Endothelial cell of umbilical vein (primary cell): ENCODE data around the gene DGKB. TPM values are rescaled to one million over a fixed set of nuclear protein-coding genes. Genes with fewer than 3 reads are reported as not detected.

Experiments used
- BruUV-seq: library from RNA; stranded (reverse); fragments of 400-500 nt; replicated peaks from 2 replicates; lab custom pipeline; 2021; lab: Mats Ljungman, UMichigan
- CTCF ChIA-PET: fragments of 300-600, 350-600 bp; sonication (Branson Sonifier 250); formaldehyde crosslinking; loops from one replicate; lab custom pipeline; 2021; ENCODE audit warnings: antibody characterized with exemption, inconsistent platforms; lab: Charles Lee
- POLR2A ChIA-PET: fragments of 300-600, 350-600 bp; sonication (Branson Sonifier 250); formaldehyde crosslinking; loops from one replicate; lab custom pipeline; 2021; ENCODE audit warnings: antibody characterized with exemption, inconsistent platforms; lab: Charles Lee
- DNase-seq: peaks from one replicate; pipeline ENCODE4 v3.0.0-alpha.2; 2011; ENCODE audit warnings: low read depth, low spot score
- FAIRE-seq: peaks from 2 replicates; lab custom pipeline; 2011; peaks lifted over from hg19 to GRCh38; lab: Jason Lieb, UNC
- H2AFZ ChIP-seq: 2 replicates; pipeline ENCODE4 v1.6.0; 2012; ENCODE audit warnings: low read depth, low read length, control low read depth, inconsistent platforms
- H3K27ac ChIP-seq: 2 replicates; pipeline ENCODE4 v1.5.1; 2011; ENCODE audit warnings: low read depth, mild to moderate bottlenecking, control low read depth, low read length, moderate library complexity; ENCODE audit not compliant: insufficient read depth
- H3K27me3 ChIP-seq, 2 experiments: 2 replicates each; pipeline versions ENCODE4 v1.6.0 to v1.6.1; 2011; ENCODE audit warnings: low read length in 2 of 2, mixed read lengths in 1 of 2; ENCODE audit not compliant: control insufficient read depth in 2 of 2, insufficient read depth in 2 of 2
- H3K36me3 ChIP-seq, 2 experiments: 2 replicates in 1 of 2; 3 replicates in 1 of 2; pipeline ENCODE4 v1.5.1; 2011; ENCODE audit warnings: low read length in 2 of 2, mild to moderate bottlenecking in 1 of 2, moderate library complexity in 1 of 2; ENCODE audit not compliant: control insufficient read depth in 2 of 2, insufficient read depth in 2 of 2; ENCODE audit errors: extremely low read depth in 1 of 2
- H3K4me1 ChIP-seq: 3 replicates; pipeline ENCODE4 v1.5.1; 2011; ENCODE audit warnings: mild to moderate bottlenecking, low read length; ENCODE audit not compliant: control insufficient read depth, insufficient read depth; ENCODE audit errors: extremely low read depth
- H3K4me2 ChIP-seq: 2 replicates; pipeline ENCODE4 v1.6.1; 2011; ENCODE audit warnings: low read length, control low read depth, mixed read lengths; ENCODE audit not compliant: insufficient read depth
- H3K4me3 ChIP-seq, 3 experiments: fragments of 200-600 bp in 1 of 3; sonication (generic), shearing (Covaris generic) in 1 of 3; replicated peaks in 1 of 3; 2 replicates each; pipeline ENCODE4 v1.5.1; 2011 to 2016; ENCODE audit warnings: control low read depth in 3 of 3, low read length in 3 of 3, mild to moderate bottlenecking in 2 of 3, inconsistent platforms in 1 of 3, low read depth in 1 of 3, moderate library complexity in 1 of 3; ENCODE audit not compliant: insufficient read depth in 1 of 3
- H3K79me2 ChIP-seq: 2 replicates; pipeline ENCODE4 v1.6.0; 2012; ENCODE audit warnings: low read length, inconsistent platforms; ENCODE audit not compliant: control insufficient read depth, insufficient read depth
- H3K9ac ChIP-seq: replicated peaks from 2 replicates; pipeline ENCODE3; 2011; ENCODE audit warnings: low read length, control low read depth; ENCODE audit not compliant: insufficient read depth; ENCODE audit errors: extremely low read depth
- H3K9me1 ChIP-seq: replicated peaks from 3 replicates; pipeline ENCODE4 v1.6.0; 2011; ENCODE audit warnings: mild to moderate bottlenecking, low read length; ENCODE audit not compliant: control insufficient read depth, insufficient read depth; ENCODE audit errors: extremely low read depth
- H3K9me3 ChIP-seq: replicated peaks from 2 replicates; pipeline ENCODE4 v1.5.1; 2012; ENCODE audit warnings: low read length, inconsistent platforms; ENCODE audit not compliant: control insufficient read depth, insufficient read depth
- H4K20me1 ChIP-seq: replicated peaks from 2 replicates; pipeline ENCODE3; 2011; ENCODE audit warnings: mild to moderate bottlenecking, low read length; ENCODE audit not compliant: control insufficient read depth, insufficient read depth; ENCODE audit errors: extremely low read depth
- CTCF ChIP-seq, 2 donors: IDR thresholded peaks; 1 replicate in 1 of 2; 2 replicates in 1 of 2; pipeline ENCODE4 v1.5.1; 2011; ENCODE audit warnings: low read length in 2 of 2, mild to moderate bottlenecking in 2 of 2, moderate library complexity in 2 of 2, control low read depth in 1 of 2, inconsistent platforms in 1 of 2, low read depth in 1 of 2; ENCODE audit not compliant: insufficient read depth in 1 of 2; ENCODE audit errors: extremely low read depth in 1 of 2
- EZH2 ChIP-seq: IDR thresholded peaks from 2 replicates; pipeline ENCODE4 v1.6.1; 2012; ENCODE audit warnings: borderline replicate concordance, low read depth, mild to moderate bottlenecking, moderate library complexity, low read length, inconsistent platforms; ENCODE audit not compliant: severe bottlenecking
- FOS ChIP-seq: IDR thresholded peaks from 2 replicates; pipeline ENCODE4 v1.6.1; 2011; ENCODE audit warnings: mild to moderate bottlenecking, low read length, moderate library complexity, borderline replicate concordance; ENCODE audit not compliant: insufficient read depth
- GATA2 ChIP-seq: IDR thresholded peaks from 2 replicates; pipeline ENCODE4 v1.7.0; 2011; ENCODE audit warnings: low read depth, mild to moderate bottlenecking, moderate library complexity, mixed read lengths, low read length; ENCODE audit not compliant: insufficient read length, insufficient read depth
- JUN ChIP-seq: IDR thresholded peaks from 2 replicates; pipeline ENCODE4 v1.6.1; 2011; ENCODE audit warnings: borderline replicate concordance, low read depth; ENCODE audit not compliant: insufficient read length, insufficient read depth
- MAX ChIP-seq: IDR thresholded peaks from 2 replicates; pipeline ENCODE4 v1.6.1; 2011; ENCODE audit not compliant: insufficient read depth, insufficient read length
- MYC ChIP-seq: IDR thresholded peaks from one replicate; pipeline ENCODE4 v1.6.1; 2011; ENCODE audit warnings: mild to moderate bottlenecking, low read depth, low read length
- POLR2A ChIP-seq: IDR thresholded peaks from 2 replicates; pipeline ENCODE4 v1.6.1; 2012; ENCODE audit warnings: low read depth, mild to moderate bottlenecking, control low read depth, low read length
- POLR2AphosphoS5 ChIP-seq: IDR thresholded peaks from 2 replicates; pipeline ENCODE4 v1.6.1; 2012; ENCODE audit warnings: low read depth, mild to moderate bottlenecking, control low read depth, low read length, moderate library complexity; ENCODE audit not compliant: insufficient read depth
- dilution Hi-C: fragments of 300-500 bp; cut with MboI; formaldehyde crosslinking; loops from one replicate; pipeline ENCODE4 v1.15.0; 2019; ENCODE audit warnings: low sequenced_read_pairs; ENCODE audit not compliant: extremely low pct_ligation_motif_present
- intact Hi-C: fragments of 100-400 bp; cut with micrococcal nuclease; formaldehyde crosslinking; loops from one replicate; pipeline ENCODE4 v1.10.0; 2022
- polyA plus RNA-seq, 4 experiments: library from polyadenylated mRNA; depleted of rRNA in 3 of 4; stranded (reverse) in 3 of 4; unstranded in 1 of 4; fragments of >200 nt; gene quantifications; 2 replicates each; pipeline versions ENCODE4 v1.2.1 to v1.2.3, GENCODE V29; 2011 to 2012; ENCODE audit warnings: missing spikeins in 1 of 4
- total RNA-seq: library from RNA; stranded (reverse); gene quantifications from 2 replicates; pipeline ENCODE4 v1.2.3, GENCODE V29; 2021

The DGKB gene
- total and polyA plus RNA-seq, 2 donors (not counting 3 experiments of a cell fraction or from before 2014, with no cell fraction given): not detected

GRCh38 chr7:14209896-14210484 lies 692.6 kb downstream of the DGKB start:
- DNase-seq: no peak
- Histone ChIP-seq H3K9me1 (no peaks in the 10 kb centered on the region), H3K27me3 (no peaks in the 10 kb centered on the region), H3K4me2 (no peak overlapping the region), H2AFZ (no peak overlapping the region), H3K9ac (no peak overlapping the region), H3K27ac (no peak overlapping the region), H3K79me2 (no peaks in the 10 kb centered on the region), H3K9me3 (no peaks in the 10 kb centered on the region), H3K4me1 (no peaks in the 10 kb centered on the region), H3K4me3 (no peak overlapping the region), H4K20me1 (no peaks in the 10 kb centered on the region), H3K36me3 (no peaks in the 10 kb centered on the region)
- no peak for TF ChIP-seq CTCF (IDR thresholded peaks at IDR 0.05; ENCODE audit: extremely low read depth in 1 of 2, insufficient read depth in 1 of 2, low read depth in 1 of 2, low read length in 2 of 2)
- ChIA-PET CTCF (no interaction called here), POLR2A (interaction anchor here (0.6 kb wide), 1 partner anchor 726 kb away, joined by 3 read pairs; no protein-coding TSS in a partner anchor)
- intact Hi-C loops (no loop called here), dilution Hi-C loops (no loop called here)
- FAIRE-seq: no peak
- BruUV-seq: no TSS peak

GRCh38 chr7:14207711-14208110 lies 694.8 kb downstream of the DGKB start:
- H3K4me2 ChIP-seq: no peak overlapping the region
- no peaks in the 10 kb centered on the region for H4K20me1 ChIP-seq
- no peaks in the 10 kb centered on the region for H3K36me3 ChIP-seq
- dilution Hi-C loops: no loop called here
- no TSS peak for BruUV-seq
- H3K27ac ChIP-seq: no peak overlapping the region
- intact Hi-C loops: no loop called here
- no peak overlapping the region for H2AFZ ChIP-seq
- ChIA-PET POLR2A (no interaction called here), CTCF (no interaction called here)
- no peaks in the 10 kb centered on the region for H3K79me2 ChIP-seq
- H3K9ac ChIP-seq: no peak overlapping the region
- DNase-seq: no peak
- no peak for FAIRE-seq
- H3K9me3 ChIP-seq: no peaks in the 10 kb centered on the region
- TF ChIP-seq MAX: no peak
- no peak for TF ChIP-seq JUN
- TF ChIP-seq FOS: no peak
- no peak for TF ChIP-seq POLR2AphosphoS5
- TF ChIP-seq POLR2A: no peak
- no peak for TF ChIP-seq GATA2
- no peak for TF ChIP-seq MYC
- TF ChIP-seq CTCF (IDR thresholded peaks at IDR 0.05; ENCODE audit: extremely low read depth in 1 of 2, insufficient read depth in 1 of 2, low read depth in 1 of 2, low read length in 2 of 2): no peak
- TF ChIP-seq EZH2: no peak
- no peak overlapping the region for H3K4me3 ChIP-seq
- H3K4me1 ChIP-seq: no peaks in the 10 kb centered on the region
- H3K9me1 ChIP-seq: no peaks in the 10 kb centered on the region
- no peaks in the 10 kb centered on the region for H3K27me3 ChIP-seq
